K562 (cell line): Measurements from ENCODE around the gene RARA.

Experiments
- ATF7 ChIP-seq: fragments of 450-650 bp; IDR thresholded peaks from 2 replicates; pipeline ENCODE4 v1.7.1; 2014; ENCODE audit warnings: mild to moderate bottlenecking, moderate library complexity
- CBFB ChIP-seq: sonication (generic); formaldehyde crosslinking; IDR thresholded peaks from 2 replicates; pipeline ENCODE4 v1.4.0; 2020; ENCODE audit warnings: mild to moderate bottlenecking, missing genetic modification reagents
- FOSL1 ChIP-seq: fragments of 200-800 bp; sonication (Bioruptor generic); conservative IDR thresholded peaks from 2 replicates; pipeline ENCODE4 v1.6.1; 2016; ENCODE audit warnings: missing genetic modification characterization, missing compliant biosample characterization
- MXI1 ChIP-seq: IDR thresholded peaks from 2 replicates; pipeline ENCODE4 v1.6.1; 2011; ENCODE audit warnings: low read depth, mild to moderate bottlenecking, improper control_type of control experiment, low read length
- ZKSCAN1 ChIP-seq: fragments of 150-350 bp; IDR thresholded peaks from 2 replicates; pipeline ENCODE4 v1.6.1; 2016; ENCODE audit warnings: low read depth, low read length
- ZNF3 ChIP-seq: fragments of 250-450 bp; sonication (Bioruptor Pico); IDR thresholded peaks from 2 replicates; pipeline ENCODE4 v1.5.0; 2021; ENCODE audit warnings: mild to moderate bottlenecking, moderate library complexity

GRCh38 chr17:40355123-40355803 is 46.3 kb downstream of the RARA start:
- TF ChIP-seq MXI1: no peak
- TF ChIP-seq FOSL1: no peak
- no peak for TF ChIP-seq CBFB (CRISPR knock-in tag)
- no peak for TF ChIP-seq ZKSCAN1
- TF ChIP-seq ATF7: no peak
- no peak for TF ChIP-seq ZNF3 (CRISPR knock-in tag)
